HG02981 (cell line): Measurements from ENCODE around the gene CCNG2.

Experiments used
- ATAC-seq: cut with Tn5 transposase; IDR thresholded peaks from one replicate; pipeline ENCODE4 v1.9.1; 2021; ENCODE audit warnings: mild to moderate bottlenecking, moderate library complexity; ENCODE audit not compliant: unreplicated experiment

The CCNG2 gene

DNA sequence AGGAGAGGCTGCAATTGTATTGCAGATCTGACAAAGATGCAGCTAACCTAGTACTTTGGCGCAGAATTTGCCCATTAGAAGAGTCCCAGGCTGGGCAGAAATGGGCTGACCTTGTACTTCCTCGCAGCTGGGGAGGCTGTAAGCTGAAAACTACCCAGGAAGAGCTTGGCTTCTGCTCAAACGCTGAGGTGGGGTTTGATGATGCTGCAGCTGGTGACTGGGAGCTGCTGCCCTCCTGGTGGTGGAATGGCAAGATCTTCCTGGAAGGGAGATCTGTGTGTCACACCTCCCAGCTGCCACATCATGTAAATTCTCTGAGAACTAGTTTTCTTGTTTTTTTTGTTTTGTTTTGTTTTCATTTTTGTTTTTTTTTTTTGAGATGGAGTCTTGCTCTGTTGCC lies 17.4 kb downstream of the CCNG2 start:
- ATAC-seq = no peak

DNA sequence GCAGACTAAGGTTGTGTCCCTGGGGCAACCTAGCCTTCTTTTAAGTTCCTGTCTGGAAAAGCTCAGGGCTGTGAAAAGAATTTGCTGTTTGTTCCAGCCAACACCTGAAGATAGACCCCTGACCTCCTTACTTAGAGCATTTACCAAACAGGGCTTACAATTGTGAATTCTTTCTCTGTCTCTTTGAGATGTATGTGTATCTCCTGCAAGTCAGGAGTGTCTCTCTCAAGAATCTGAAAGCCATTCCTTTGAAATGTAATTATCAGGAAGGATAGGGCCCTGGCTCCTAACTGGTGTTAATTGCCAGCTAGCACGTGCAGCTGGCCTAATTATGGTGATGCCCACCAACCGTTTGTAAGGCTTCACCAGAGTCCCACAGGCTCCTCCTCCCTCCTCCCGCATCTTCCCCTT lies 18.2 kb downstream of the CCNG2 start:
- no peak for ATAC-seq

DNA sequence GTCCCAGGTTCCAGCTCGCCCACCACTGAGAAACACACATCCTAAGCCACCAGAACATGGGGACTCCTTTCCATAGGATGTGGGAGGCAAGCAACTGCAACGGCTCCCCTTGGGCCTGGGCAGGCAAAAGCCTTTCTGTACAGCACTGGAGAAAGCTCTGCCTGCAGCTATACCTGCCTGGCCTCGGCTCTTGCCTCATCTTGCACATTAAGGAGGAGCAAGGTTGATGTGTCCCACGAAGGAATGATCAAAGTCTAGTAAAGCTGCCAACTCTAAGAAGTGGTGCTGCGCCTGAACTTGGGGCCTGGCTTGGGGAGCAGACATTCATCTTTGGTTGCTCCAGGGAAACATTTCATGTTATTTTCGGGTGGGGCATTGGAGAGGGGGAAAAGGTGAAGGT lies 19.6 kb downstream of the CCNG2 start:
- no peak for ATAC-seq

DNA sequence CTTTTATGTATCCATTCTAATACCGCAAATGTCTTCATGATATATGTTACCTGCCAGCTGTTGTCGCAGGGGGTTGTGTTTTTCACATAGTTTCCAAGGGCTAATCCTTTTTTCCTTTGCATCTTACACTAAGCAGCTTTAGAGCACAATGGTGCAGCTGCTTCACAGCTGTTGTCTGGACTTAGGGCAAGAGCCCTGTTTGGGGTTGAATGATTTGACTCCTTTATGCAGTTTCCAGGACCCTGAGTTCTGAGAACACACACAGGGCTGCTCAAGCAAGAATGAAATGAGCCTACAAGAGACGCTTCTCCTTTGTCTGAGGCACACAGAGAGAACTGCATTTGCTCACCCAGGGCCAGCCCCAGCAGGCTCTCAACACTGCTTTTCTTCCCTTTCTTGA lies 20.2 kb downstream of the CCNG2 start:
- ATAC-seq = no peak

DNA sequence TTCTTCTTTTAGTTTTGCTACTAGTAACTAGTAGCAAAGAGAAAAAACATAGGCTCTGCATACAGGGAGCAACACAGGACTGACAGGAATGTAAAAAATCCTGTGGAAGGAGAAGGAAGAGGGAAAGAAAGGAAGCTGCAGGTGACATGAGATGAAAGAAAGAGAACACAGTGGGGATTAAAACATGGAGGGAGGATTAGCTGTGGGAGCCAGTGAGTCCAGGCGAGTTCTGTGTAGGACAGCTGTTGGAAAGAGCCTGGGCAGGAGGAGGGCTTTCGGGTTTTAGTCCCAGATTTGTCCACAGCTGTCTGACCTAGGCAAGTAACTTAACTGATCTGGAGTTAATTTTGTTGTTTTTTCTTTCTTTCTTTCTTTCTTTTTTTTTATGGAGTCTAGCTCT lies 21.6 kb downstream of the CCNG2 start:
- no peak for ATAC-seq

DNA sequence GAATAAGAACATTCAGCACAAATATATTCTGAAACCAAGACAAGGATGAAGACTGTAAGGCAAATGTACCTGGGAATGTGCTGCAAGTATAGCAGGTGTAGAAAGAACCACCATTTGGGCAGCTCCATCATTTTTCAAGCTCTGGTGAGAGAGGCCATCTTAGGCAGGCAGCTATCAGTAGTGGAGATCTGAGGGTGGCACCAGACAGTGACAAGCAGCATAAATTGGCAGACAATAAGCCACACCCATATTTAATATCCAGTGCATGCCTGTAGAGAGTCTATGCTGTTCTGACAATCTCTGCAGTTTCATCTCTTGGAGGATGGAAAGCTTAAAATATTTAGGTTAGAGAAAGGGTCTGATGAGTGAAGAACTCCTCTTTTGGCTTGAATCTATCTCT lies 22.5 kb downstream of the CCNG2 start:
- no peak for ATAC-seq

DNA sequence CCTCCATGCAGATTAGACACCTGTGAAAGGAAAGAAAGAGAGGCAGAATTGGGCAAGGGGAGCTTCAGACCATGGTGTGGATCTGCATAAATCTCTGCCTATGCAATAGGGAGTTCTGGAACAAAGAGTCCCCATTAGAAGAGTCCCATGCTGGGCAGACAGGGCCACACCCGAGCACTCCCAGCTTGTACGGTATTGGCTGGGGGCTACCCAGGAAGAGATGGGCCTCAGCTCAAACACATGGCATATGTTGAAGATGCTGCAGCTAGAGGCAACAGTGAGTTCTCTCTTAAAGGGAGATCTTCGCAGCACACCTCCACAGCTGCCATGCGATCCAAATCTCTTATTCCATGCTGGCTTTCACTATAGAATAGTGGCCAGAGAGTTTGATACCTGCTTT lies 24.7 kb downstream of the CCNG2 start:
- no peak for ATAC-seq

DNA sequence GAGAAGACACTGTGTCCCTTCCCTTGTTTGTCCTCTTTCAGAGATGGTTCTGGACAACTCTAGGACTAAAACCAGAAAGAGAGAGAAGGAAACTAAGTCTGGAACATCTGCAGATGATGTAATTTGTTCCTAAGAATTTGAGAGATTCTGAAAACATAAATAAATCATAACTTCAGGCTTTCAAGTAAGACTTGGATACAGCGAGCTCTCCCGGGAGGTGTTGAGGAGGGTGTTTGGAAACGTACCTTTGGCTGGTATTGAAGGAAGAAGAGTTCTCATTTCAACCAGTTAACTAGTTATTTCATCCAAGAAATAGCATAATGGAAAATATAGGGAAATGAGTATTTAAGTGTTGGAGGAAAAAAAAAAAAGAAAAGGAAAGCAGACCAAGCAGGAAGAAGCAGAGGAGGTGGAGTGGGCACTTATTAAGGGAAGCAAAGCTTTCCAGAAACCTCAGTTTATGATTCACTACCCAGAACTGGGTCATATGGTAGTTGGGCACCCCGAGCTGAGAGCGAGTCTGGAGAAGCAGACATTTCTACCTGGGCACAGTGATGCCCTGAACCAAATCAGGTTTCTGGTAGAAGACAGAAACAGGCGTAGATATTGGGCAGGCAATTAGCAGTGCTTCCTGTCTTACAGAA lies 26.9 kb downstream of the CCNG2 start:
- no peak for ATAC-seq

DNA sequence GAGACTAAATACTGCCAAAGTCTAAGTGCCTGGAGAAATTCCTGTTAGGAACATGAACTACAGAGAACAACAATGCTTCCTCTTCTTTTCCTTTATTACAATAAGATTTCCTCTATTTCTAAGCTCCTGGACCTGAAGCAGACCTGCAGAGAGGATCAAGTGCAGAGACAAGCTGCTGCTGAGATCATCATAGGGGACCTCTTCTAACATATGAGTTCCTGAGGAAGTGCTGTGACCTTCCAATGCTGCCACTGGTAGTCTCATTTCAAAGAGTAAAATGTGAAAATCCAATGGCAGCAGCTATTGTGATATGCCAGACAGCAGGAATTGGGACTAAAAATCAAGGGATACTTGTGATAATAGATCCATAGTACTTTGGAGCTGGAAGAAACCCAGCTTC lies 28.0 kb downstream of the CCNG2 start:
- no peak for ATAC-seq

DNA sequence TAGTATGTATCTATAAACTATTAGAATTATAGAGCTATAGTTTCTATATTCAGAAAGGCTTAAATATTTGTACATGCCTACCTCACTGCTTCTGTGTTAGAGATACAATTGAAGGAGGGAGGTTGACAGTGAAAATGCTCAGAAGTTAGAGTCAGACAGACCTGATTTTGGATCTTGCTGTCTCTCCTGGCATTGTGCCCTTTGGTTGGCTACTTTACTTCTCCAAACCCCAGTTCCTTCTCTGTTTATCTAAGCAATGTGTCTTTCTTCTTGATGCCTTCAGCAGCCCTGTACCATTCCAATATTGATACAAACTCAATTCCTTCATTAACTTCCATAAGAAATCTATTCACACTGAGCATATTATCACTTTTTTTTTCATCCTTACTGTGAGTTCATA lies 28.7 kb downstream of the CCNG2 start:
- ATAC-seq = no peak

DNA sequence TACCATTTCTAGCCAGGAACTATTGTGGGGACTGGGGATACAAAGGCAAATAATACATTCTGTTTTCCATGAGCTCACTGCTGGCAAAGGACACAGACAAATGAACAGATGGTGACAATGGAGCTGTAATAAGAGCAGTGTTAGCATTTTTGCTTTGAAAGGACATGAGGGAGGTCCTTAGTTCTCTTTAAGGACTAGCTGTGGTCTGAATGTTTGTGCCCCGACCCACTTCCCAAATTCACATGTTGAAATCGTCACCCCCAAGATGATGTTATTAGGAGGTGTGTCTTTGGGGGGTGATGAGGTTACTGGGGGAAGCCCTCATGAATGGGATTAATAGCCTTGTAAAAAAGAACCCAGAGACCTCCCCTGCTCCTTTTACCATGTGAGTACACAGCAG lies 30.3 kb downstream of the CCNG2 start:
- ATAC-seq = no peak

DNA sequence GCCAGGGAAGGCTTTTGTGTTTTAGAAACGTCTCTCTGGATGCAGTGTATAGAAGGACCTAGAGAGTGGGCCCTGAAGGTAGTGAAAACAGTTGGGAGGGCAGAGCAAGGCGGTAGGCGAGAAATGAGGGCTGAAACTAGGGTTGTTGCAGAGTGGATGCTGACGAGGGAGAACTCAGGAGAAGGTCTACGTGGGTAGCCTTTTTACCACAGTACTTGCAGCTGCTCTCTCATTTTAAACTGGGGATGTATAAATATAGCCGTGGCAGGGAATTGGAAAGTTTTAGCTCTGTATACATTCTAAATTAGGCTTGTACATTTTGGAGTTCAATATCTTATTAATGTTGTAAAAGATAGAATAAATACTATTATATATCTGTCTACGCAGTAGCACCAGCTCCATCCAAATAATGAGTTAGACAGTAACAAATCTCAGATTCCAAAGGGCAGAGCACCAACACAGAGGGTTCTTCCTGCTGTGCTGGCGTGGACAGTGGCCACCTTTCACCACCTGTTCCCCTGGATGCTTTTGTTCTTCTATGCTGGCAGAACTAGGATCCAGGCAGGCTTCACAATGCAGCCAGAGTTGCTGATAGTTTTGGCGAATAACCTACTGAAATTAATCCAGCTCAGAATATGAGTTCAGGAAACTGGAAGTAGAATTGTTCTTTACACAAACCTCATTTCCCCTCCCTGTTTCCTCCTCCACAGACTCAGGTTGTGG lies 31.7 kb downstream of the CCNG2 start:
- no peak for ATAC-seq

DNA sequence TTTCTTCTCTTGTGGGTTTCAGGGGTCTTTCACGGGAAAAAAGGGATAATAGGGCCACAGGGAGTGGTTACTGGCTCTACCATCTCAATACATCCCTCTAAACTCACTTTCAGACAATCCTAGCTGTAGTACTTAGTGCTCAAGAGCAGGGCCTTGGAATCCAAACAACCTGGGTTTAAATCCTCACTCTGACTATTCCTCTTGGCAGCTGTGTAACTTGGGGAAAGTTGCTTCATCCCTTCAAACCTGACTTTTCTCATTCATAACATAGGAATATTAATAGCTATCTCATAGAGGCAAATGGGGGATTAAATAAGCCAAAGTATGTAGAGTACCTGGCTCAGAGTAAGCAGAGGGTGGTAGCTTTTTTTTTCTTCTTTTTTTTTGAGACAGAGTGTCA lies 32.4 kb downstream of the CCNG2 start:
- ATAC-seq = no peak

DNA sequence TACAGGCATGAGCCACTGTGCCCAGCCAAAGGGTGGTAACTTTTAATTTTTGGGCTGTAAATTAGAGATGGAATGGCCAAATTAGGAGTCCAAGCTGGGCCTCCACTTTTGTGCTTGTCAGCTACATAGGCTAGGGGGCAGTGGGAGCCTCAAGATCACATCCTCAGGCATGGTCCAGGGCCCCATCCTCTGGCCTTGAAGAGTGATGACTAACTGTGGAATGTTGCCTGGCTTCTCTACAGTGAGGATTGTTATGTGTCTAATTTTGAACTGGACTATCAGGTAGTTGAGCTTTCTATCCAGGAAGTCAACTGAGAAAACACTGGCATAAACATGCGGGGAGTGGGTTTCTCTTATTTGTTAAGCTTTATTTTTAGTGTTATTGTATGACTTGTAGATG lies 33.0 kb downstream of the CCNG2 start:
- ATAC-seq = no peak

DNA sequence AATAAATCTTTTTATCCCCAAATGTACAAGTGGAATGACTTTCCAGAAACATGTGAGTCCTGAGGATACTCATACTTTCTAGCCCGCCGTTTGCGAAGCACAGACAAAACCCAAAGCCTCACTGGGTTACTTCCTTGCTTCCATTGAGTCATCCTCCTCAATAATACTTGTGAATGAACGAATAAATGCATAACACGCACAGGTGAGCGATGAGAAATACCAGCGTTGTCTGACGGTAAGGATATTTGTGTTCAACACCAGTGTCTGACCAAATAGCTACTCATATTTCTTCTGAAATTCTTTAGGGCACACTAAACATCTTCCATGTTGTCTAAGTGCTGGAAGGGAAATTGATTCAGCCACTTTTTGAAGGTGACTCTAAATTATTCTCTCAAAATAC lies 36.0 kb downstream of the CCNG2 start:
- no peak for ATAC-seq

DNA sequence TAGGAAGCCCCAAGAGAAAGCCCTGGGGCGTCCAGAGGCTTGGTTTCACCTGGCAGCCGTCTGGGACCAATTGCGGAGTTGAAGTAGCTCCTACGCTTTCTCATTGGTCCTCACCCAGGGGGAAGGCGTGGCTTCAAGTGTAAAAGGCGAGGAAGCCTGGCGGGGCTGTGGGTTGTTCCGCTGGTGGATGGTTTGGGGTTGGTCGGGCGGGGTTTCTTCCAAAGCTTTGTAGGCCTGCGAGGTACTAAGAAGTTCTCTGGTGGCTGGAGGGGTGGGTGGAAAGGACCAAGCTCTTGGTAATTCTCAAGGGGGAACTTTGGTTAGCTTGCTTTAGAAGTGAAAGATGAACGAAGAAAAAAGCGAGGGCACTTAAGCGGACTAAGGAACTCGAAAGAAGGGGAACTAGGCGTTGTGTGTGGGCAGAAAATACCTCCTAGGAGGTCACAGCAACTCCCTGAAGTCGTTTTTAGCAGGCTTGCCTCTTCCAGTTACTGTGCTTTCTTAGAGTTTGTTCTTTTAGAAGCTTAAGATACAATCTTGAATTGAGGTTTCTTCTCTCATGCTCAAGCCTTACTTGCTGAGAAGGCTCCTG lies 36.6 kb downstream of the CCNG2 start:
- peak; percentile 92 for ATAC-seq

DNA sequence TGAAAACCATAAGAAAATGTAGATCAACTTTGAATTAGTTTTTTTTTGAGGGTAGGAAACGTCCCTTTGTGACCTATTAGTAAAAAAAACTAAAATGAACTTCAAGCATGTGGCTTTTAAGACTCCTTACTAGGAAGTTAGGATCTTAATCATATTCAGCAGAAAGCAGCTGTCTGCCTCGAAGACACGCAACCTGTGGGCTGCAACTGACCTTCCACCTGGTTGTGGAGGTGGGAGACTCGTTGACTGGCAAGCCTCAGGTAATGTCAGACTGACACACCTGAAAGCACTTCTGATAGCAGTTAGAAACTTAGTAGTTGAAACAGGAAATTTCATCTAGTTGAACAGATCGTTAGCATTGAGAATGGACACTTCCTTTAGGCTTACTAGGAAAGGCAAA lies 37.4 kb downstream of the CCNG2 start:
- ATAC-seq = no peak

DNA sequence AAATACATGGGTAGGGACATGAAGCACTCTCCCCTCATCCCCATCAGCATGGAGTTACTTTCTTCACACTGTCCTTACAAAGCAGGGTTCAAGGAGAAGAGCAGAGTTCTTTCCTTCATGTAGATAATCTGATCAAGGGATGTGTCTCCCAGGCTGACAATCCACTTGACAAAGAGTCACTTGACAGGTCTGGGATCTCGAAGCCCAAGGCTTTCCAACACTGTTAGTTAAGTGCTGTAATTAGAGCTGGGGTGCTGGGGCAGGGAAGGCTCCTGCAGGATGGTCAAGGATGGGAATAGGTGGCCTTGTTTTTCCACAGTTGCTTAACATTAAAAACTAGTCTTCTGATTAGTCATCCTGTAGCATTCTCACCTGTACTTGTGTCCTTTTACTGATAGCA lies 38.0 kb downstream of the CCNG2 start:
- no peak for ATAC-seq

DNA sequence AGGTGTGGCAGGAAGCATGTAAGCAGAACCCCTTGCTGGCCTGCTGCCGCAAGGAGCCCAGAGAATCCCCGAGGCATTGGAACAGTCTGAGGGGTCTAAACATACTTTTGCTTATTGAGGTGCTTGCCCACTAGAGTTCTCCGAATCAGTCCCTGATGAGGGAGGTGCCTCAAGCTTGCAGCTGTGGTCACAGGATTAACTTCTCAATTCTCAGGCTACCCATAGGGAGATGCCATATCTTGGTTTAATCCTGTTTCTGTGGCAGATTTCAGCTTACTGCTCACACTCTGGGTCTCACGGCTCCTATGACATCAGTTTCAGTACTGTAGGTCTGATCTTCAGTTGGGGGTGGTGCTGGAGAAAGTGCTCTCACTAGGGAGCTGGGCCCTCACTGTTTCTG lies 39.9 kb downstream of the CCNG2 start:
- peak; percentile 39 for ATAC-seq

DNA sequence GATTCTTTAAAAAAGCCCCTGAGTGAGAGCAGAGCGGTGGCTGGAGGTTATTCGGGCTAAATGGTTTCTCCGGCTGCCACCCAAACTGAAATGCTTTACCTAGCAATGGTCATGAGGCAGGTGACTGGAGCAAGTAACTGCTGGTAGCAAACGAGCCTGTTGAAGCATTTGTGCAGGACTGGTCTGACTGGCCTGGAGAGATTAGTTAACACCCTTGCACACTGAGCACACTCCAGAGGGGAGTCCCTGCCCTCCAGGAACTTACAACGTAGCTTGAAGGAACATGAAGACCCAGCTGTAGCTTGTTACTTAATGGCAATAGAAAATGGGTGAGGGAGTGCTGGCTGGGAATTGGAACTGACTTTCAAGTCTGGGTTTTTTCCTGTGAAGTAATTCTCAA lies 40.4 kb downstream of the CCNG2 start:
- ATAC-seq = no peak

DNA sequence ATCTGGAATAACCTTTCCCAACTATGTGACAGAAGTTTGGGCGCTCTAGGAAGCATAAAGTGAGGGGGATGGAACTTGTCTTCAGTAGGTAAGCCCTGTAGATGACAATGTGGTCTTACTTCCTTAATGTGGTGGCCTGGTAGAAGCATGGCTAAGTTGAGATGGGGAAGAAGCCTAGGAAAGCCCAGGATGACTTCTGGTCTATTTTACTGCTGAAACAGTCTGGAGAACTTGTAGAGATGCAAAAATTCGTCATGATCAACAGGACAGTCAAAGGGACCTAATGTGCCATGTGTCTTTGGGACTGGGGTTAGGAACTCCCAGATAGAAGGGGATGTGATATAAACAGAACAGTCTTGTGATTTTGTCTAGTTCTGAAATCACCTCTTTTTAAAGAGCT lies 40.8 kb downstream of the CCNG2 start:
- ATAC-seq = no peak

DNA sequence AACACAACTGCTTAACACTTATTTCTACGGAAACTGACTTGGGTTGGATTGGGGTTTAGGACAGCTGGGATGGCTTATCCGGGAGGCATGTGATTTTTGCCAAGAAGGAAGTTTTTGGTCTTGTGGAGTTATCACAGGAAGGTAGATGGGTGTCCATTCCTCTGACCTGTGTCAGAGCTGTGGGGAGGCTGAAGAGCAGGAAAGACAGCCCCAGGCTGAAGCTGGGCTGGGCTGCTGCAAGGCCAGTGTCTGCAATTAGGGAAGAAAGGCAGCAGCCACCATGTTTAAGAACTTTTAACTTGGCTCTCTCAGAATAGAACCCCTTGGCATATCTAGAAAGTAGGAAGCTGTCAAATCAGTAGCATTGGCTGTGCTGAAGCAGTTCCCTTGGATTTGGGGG lies 42.3 kb downstream of the CCNG2 start:
- ATAC-seq = no peak

DNA sequence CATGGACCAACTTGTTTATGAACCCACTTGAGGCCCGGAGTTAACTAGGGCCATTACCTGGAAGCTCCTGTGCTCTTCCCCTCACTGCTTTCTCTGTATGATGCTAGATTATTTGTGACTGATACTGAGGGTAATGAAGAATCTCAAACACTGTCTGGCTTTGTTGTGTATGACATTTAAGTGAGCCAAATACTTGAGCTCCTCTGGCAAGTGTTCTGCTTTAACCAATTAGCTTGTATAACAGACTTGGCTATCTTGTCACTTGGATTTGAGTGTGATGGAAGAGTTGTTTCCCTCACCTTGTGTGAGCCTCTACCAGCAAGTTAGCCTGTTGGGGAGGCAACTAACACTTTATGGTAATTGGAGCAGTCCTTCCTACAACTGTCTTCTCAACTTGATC lies 42.7 kb downstream of the CCNG2 start:
- ATAC-seq = no peak
